ENCODE measurements around the gene VWA5B1. TPM values are rescaled to one million over a fixed set of nuclear protein-coding genes. Genes with fewer than 3 reads are reported as not detected.
"Not testable (repeated sequence)": the region's sequence is repeated elsewhere in the genome, so short reads cannot be mapped to it uniquely, and the experiment has no call there.

VWA5B1 gene
- total RNA-seq, 6 experiments from 2014 or later = not detected

DNA sequence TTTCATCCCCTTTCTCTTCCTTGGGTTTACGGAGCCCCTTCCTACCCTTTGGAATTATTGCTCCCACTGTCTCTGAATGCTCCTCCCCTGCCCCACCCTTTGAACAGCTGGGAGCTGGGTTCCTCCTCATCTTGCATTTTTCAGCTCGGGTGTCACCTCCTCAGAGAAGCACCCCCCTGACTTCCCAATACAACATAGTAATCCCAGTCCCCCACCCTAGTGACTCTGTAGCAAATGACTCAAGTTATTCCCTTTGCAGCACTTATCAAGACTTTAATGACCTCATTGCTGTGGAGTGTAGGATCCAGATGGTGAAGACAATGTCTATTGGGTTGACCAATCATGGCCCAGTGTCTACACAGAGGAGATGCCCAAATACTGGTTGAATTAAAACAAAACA is 8.9 kb upstream of the VWA5B1 start:
- Mint-ChIP-seq H3K4me3 (no peak overlapping the region), H3K4me1 (ENCODE audit: low read depth) (peaks cover 25% of the 10 kb centered on the region), H3K9me3 (no peaks in the 10 kb centered on the region), H3K27me3 (ENCODE audit: insufficient read depth) (peaks cover 19% of the 10 kb centered on the region), H3K36me3 (ENCODE audit: low read depth) (no peaks in the 10 kb centered on the region), H3K27ac (no peak overlapping the region)
- TF ChIP-seq, protein P1, sequence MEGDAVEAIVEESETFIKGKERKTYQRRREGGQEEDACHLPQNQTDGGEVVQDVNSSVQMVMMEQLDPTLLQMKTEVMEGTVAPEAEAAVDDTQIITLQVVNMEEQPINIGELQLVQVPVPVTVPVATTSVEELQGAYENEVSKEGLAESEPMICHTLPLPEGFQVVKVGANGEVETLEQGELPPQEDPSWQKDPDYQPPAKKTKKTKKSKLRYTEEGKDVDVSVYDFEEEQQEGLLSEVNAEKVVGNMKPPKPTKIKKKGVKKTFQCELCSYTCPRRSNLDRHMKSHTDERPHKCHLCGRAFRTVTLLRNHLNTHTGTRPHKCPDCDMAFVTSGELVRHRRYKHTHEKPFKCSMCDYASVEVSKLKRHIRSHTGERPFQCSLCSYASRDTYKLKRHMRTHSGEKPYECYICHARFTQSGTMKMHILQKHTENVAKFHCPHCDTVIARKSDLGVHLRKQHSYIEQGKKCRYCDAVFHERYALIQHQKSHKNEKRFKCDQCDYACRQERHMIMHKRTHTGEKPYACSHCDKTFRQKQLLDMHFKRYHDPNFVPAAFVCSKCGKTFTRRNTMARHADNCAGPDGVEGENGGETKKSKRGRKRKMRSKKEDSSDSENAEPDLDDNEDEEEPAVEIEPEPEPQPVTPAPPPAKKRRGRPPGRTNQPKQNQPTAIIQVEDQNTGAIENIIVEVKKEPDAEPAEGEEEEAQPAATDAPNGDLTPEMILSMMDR (IDR thresholded peaks at IDR 0.05) = no peak
- DNase-seq = no peak

DNA sequence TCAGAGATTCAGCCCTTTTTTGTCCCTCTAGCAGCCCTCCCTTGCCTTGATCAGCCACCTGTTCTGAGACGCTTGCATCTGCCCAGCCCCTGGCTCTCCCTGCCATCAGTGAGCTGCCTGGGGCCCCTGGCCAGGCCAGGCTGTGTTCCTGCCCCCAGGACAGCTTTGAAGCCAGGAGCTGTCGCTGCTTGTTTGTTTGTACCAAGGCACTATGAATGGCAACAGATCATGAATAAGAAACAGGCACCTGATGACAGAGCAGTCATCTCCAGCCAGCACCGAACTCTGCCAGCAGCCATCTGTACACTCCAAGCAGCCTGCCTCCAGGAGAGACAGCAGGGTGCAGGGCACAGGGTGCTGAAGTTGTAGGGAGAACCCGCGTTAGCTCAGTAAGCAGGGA is 8.1 kb upstream of the VWA5B1 start:
- Mint-ChIP-seq H3K4me1 (ENCODE audit: low read depth) (peaks cover 25% of the 10 kb centered on the region), H3K4me3 (no peak overlapping the region), H3K36me3 (ENCODE audit: low read depth) (no peaks in the 10 kb centered on the region), H3K27ac (no peak overlapping the region), H3K9me3 (no peaks in the 10 kb centered on the region), H3K27me3 (ENCODE audit: insufficient read depth) (peaks cover 13% of the 10 kb centered on the region)
- TF ChIP-seq, protein P1 (IDR thresholded peaks at IDR 0.05) = no peak
- no peak for DNase-seq

DNA sequence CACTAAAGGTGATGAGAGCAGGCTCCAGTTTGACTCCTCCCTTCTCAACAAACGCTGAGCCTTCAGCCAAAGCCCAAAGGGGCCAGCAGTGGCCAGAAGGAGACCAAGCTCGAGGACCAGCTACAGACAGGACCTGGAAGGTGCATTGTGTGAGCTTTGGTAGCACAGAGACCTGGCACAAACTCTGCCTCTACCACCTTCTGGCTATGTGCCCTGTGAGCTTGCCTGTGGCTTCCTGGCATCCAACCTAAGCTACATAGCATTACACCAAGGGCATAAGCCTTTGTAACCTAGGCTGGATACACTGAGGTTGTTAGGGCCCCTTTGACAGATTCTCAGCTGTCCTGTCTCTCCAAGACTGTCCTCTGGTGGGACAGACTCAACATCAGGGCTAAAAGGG is 6.6 kb upstream of the VWA5B1 start:
- H3K27me3 Mint-ChIP-seq (ENCODE audit: insufficient read depth) = peaks cover 12% of the 10 kb centered on the region
- H3K4me3 Mint-ChIP-seq = no peak overlapping the region
- no peaks in the 10 kb centered on the region for H3K9me3 Mint-ChIP-seq
- H3K27ac Mint-ChIP-seq = no peak overlapping the region
- peaks cover 25% of the 10 kb centered on the region for H3K4me1 Mint-ChIP-seq (ENCODE audit: low read depth)
- TF ChIP-seq, protein P1 (IDR thresholded peaks at IDR 0.05) = no peak
- DNase-seq = no peak
- no peaks in the 10 kb centered on the region for H3K36me3 Mint-ChIP-seq (ENCODE audit: low read depth)

DNA sequence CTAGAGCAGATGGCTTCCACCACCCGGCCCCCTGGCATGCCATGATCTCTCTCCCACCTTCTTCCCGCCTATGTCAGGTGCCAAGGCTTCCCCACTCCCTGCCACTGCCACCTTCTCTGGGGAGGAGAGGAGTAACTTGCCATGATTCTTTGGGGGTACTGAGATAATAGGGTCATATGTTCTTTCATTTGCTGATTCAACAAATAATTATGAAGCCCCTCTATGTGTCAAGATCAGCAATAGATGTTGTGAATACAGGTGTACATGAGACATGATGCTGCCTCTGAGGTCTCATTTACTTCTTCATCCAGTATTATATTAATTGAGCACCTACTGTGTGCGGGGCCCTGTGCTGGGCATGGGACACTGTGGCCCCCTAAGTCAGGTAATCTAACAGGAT is 6.0 kb upstream of the VWA5B1 start:
- no peak for DNase-seq
- H3K27me3 Mint-ChIP-seq (ENCODE audit: insufficient read depth) = peaks cover 15% of the 10 kb centered on the region
- H3K4me1 Mint-ChIP-seq (ENCODE audit: low read depth) = peaks cover 20% of the 10 kb centered on the region
- no peaks in the 10 kb centered on the region for H3K9me3 Mint-ChIP-seq
- TF ChIP-seq, protein P1 (IDR thresholded peaks at IDR 0.05) = no peak
- no peak overlapping the region for H3K27ac Mint-ChIP-seq
- no peaks in the 10 kb centered on the region for H3K36me3 Mint-ChIP-seq (ENCODE audit: low read depth)
- H3K4me3 Mint-ChIP-seq = no peak overlapping the region

DNA sequence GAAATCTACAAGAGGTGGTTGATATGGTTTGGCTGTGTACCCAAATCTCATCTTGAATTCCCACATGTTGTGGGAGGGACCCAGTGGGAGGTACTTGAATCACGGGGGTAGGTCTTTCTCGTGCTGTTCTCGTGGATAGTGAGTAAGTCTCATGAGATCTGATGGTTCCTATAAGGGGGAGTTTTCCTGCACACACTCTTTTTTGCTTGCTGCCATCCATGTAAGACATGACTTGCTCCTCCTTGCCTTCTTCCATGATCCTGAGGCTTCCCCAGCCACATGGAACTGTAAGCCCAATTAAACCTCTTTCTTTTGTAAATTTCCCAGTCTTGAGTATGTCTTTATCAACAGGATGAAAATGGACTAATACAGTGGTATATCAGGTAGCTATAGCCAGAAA is 5.2 kb upstream of the VWA5B1 start:
- no peak overlapping the region for H3K27ac Mint-ChIP-seq
- TF ChIP-seq, protein P1 (IDR thresholded peaks at IDR 0.05) = no peak
- H3K4me3 Mint-ChIP-seq = no peak overlapping the region
- peaks cover 20% of the 10 kb centered on the region for H3K27me3 Mint-ChIP-seq (ENCODE audit: insufficient read depth)
- H3K9me3 Mint-ChIP-seq = no peaks in the 10 kb centered on the region
- peaks cover 13% of the 10 kb centered on the region for H3K4me1 Mint-ChIP-seq (ENCODE audit: low read depth)
- H3K36me3 Mint-ChIP-seq (ENCODE audit: low read depth) = no peaks in the 10 kb centered on the region
- no peak for DNase-seq

DNA sequence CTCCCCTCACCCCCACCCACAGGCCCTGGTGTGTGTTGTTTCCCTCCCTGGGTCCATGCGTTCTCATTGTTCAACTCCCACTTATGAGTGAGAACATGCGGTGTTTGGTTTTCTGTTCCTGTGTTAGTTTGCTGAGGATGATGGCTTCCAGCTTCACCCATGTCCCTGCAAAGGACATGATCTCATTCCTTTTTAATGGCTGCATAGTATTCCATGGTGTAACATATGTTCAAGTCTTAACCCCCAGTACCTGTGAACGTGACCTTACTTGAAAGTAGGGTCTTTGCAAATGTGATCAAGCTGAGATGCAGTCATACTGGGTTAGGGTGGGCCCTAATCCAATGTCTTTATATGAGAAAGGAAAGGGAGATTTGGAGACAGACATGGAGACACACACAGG is 3.0 kb upstream of the VWA5B1 start:
- H3K27me3 Mint-ChIP-seq (ENCODE audit: insufficient read depth) = peaks cover 30% of the 10 kb centered on the region
- H3K4me3 Mint-ChIP-seq = not testable (repeated sequence)

More for the DNA sequence above, 3.0 kb upstream of the VWA5B1 start:
- not testable (repeated sequence) for H3K9me3 Mint-ChIP-seq; H3K4me1 Mint-ChIP-seq (ENCODE audit: low read depth); DNase-seq; H3K27ac Mint-ChIP-seq; H3K36me3 Mint-ChIP-seq (ENCODE audit: low read depth)
